ENCODE data around the gene ZBTB17.

ZBTB17 gene

GRCh38 chr1:15945011-15945831 is 30.7 kb downstream of the ZBTB17 start:
- DNase-seq = no peak

GRCh38 chr1:15944308-15945010 is 31.4 kb downstream of the ZBTB17 start:
- no peak for DNase-seq

GRCh38 chr1:15943992-15944307 is 32.0 kb downstream of the ZBTB17 start:
- DNase-seq = no peak

- DNase-seq = no peak
Observed at GRCh38 chr1:15943328-15943991, 32.4 kb downstream of the ZBTB17 start.

GRCh38 chr1:15942661-15943327 is 33.1 kb downstream of the ZBTB17 start:
- DNase-seq = no peak

- no peak for DNase-seq
Observed at GRCh38 chr1:15941899-15942660, 33.8 kb downstream of the ZBTB17 start.

- no peak for DNase-seq
Observed at GRCh38 chr1:15941044-15941840, 34.7 kb downstream of the ZBTB17 start.

- DNase-seq = no peak
Observed at GRCh38 chr1:15940110-15941043, 35.5 kb downstream of the ZBTB17 start.

- DNase-seq = no peak
Observed at GRCh38 chr1:15939181-15940109, 36.5 kb downstream of the ZBTB17 start.

GRCh38 chr1:15938628-15939161 is 37.2 kb downstream of the ZBTB17 start:
- DNase-seq = no peak

- no peak for DNase-seq
Observed at GRCh38 chr1:15937706-15938168, 38.2 kb downstream of the ZBTB17 start.

GRCh38 chr1:15937146-15937545 is 38.8 kb downstream of the ZBTB17 start:
- DNase-seq = no peak

GRCh38 chr1:15936025-15936424 is 39.9 kb downstream of the ZBTB17 start:
- DNase-seq = no peak

- no peak for DNase-seq
Observed at GRCh38 chr1:15935056-15935950, 40.6 kb downstream of the ZBTB17 start.

- no peak for DNase-seq
Observed at GRCh38 chr1:15934211-15935055, 41.5 kb downstream of the ZBTB17 start.

- DNase-seq = no peak
Observed at GRCh38 chr1:15933684-15934083, 42.2 kb downstream of the ZBTB17 start.

GRCh38 chr1:15932612-15933011 is 43.3 kb downstream of the ZBTB17 start:
- no peak for DNase-seq
